Activated B cell treated with CpG ODN at 0.5 μM for 24 hours (primary cell): ENCODE measurements around the gene CSGALNACT2. TPM values are rescaled to one million over a fixed set of nuclear protein-coding genes. Genes with fewer than 3 reads are reported as not detected.

Experiments
- ATAC-seq: fragments of 200-7000 bp; cut with Tn5 transposase; one replicate; pipeline ENCODE4 v1.10.0; 2021; ENCODE audit warnings: low read depth, mild to moderate bottlenecking, moderate library complexity
- CTCF ChIA-PET: fragments of 350-600 bp; sonication (Branson Sonifier 250); formaldehyde crosslinking; loops from one replicate; lab custom pipeline; 2021; ENCODE audit warnings: antibody characterized with exemption; lab: Charles Lee
- POLR2A ChIA-PET: fragments of 350-600 bp; sonication (Branson Sonifier 250); formaldehyde crosslinking; loops from one replicate; lab custom pipeline; 2021; ENCODE audit warnings: antibody characterized with exemption; lab: Charles Lee
- DNase-seq: peaks from one replicate; pipeline ENCODE4 v3.0.0; 2022
- H3K27ac Mint-ChIP-seq: one replicate; pipeline ENCODE4 v1.8.0; 2020; ENCODE audit warnings: mixed read lengths
- H3K27me3 Mint-ChIP-seq: one replicate; pipeline ENCODE4 v1.8.0; 2021; ENCODE audit warnings: mixed read lengths
- H3K36me3 Mint-ChIP-seq: one replicate; pipeline ENCODE4 v1.8.0; 2021; ENCODE audit warnings: low read depth, mixed read lengths
- H3K4me1 Mint-ChIP-seq: one replicate; pipeline ENCODE4 v1.8.0; 2021; ENCODE audit warnings: mixed read lengths
- H3K4me3 Mint-ChIP-seq: one replicate; pipeline ENCODE4 v1.8.0; 2020; ENCODE audit warnings: mild to moderate bottlenecking, mixed read lengths
- H3K9me3 Mint-ChIP-seq: one replicate; pipeline ENCODE4 v1.8.0; 2020; ENCODE audit warnings: mixed read lengths
- intact Hi-C: fragments of 100-400 bp; cut with micrococcal nuclease; formaldehyde crosslinking; loops from one replicate; pipeline ENCODE4 v1.15.1; 2024
- total RNA-seq: library from RNA; stranded (reverse); gene quantifications from 2 replicates; pipeline ENCODE4 v1.2.3, GENCODE V29; 2022
- TF ChIP-seq, protein P1 (sequence below): fragments of 200-600 bp; IDR thresholded peaks from one replicate; pipeline ENCODE4 v1.8.0; 2022; ENCODE audit warnings: antibody characterized with exemption, mild to moderate bottlenecking

Gene CSGALNACT2
- total RNA-seq, 1 donor from 2014 or later: 17.4 TPM

DNA sequence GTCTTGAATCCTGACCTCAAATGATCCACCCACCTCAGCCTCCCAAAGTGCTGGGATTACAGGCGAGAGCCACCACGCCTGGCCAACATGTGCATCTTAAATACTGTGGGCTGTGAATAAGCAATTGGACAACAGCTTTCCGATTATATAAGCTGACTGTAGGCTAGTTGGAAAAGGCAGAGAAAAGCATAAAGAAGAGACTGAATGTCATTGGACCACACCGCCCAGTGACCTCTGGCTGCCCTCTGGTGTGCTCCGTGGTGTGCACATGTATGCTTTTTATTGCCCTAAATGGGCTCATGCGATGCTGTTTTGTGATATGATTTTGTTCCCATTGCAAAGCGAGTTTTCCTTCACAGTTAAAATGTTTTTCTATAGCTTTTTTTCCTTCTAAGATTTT, 15.4 kb upstream of the CSGALNACT2 start:
- no peak for ATAC-seq
- Mint-ChIP-seq H3K4me3 (no peak overlapping the region), H3K4me1 (peaks cover 65% of the 10 kb centered on the region), H3K27ac (no peak overlapping the region), H3K36me3 (no peaks in the 10 kb centered on the region), H3K27me3 (no peaks in the 10 kb centered on the region), H3K9me3 (no peaks in the 10 kb centered on the region)
- TF ChIP-seq, protein P1, sequence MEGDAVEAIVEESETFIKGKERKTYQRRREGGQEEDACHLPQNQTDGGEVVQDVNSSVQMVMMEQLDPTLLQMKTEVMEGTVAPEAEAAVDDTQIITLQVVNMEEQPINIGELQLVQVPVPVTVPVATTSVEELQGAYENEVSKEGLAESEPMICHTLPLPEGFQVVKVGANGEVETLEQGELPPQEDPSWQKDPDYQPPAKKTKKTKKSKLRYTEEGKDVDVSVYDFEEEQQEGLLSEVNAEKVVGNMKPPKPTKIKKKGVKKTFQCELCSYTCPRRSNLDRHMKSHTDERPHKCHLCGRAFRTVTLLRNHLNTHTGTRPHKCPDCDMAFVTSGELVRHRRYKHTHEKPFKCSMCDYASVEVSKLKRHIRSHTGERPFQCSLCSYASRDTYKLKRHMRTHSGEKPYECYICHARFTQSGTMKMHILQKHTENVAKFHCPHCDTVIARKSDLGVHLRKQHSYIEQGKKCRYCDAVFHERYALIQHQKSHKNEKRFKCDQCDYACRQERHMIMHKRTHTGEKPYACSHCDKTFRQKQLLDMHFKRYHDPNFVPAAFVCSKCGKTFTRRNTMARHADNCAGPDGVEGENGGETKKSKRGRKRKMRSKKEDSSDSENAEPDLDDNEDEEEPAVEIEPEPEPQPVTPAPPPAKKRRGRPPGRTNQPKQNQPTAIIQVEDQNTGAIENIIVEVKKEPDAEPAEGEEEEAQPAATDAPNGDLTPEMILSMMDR: no peak
- ChIA-PET POLR2A (interaction anchor here (1.5 to 6.1 kb wide), 2 partner anchors 16 to 329 kb away, joined by 5 to 67 read pairs; partner anchors contain the start of gene CSGALNACT2), CTCF (interaction anchor here (0.8 to 1.0 kb wide), 2 partner anchors 11 to 16 kb away, joined by 3 read pairs; partner anchors contain the start of gene CSGALNACT2)
- intact Hi-C loops: no loop called here
- DNase-seq: no peak

DNA sequence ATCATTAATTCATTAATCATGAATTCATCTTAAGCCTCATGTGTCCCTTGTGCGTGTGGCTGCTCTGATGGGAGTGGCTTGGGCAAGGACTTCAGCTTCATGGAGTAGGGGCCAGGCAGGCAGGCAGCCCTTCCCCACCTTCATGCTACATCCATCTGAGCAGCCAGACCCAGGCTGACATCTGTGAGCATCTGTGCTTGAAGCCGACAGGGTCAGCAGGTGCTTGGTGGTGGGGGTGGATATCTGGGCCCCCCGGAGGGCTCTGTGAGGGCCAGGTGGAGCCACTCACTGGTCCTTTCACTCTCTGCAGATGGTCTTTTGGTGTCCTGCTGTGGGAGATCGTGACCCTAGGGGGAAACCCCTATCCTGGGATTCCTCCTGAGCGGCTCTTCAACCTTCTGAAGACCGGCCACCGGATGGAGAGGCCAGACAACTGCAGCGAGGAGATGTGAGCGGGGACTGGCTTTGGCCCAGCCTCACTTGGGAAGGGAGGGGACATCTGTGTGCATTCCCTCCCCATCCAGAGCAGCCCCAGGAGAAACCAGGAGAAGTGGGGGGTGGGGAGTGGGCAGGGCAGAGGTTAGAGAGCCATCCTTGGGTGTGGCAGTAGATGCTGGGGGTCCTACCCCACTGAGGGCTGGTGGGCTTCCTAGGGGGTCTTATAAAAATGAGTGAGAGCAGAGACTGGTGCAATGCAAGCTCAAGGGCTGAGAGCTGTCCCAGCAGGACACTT, 14.7 kb upstream of the CSGALNACT2 start:
- TF ChIP-seq, protein P1: no peak
- ATAC-seq: no peak
- no peak overlapping the region for H3K27ac Mint-ChIP-seq
- H3K36me3 Mint-ChIP-seq: no peaks in the 10 kb centered on the region
- H3K27me3 Mint-ChIP-seq: no peaks in the 10 kb centered on the region
- no peak for DNase-seq
- ChIA-PET CTCF (no interaction called here), POLR2A (interaction anchor here (6.1 kb wide), 1 partner anchor 15 kb away, joined by 67 read pairs; the partner anchor contains the start of gene CSGALNACT2)
- intact Hi-C loops: no loop called here
- H3K4me3 Mint-ChIP-seq: no peak overlapping the region
- H3K4me1 Mint-ChIP-seq: peaks cover 68% of the 10 kb centered on the region
- H3K9me3 Mint-ChIP-seq: no peaks in the 10 kb centered on the region

DNA sequence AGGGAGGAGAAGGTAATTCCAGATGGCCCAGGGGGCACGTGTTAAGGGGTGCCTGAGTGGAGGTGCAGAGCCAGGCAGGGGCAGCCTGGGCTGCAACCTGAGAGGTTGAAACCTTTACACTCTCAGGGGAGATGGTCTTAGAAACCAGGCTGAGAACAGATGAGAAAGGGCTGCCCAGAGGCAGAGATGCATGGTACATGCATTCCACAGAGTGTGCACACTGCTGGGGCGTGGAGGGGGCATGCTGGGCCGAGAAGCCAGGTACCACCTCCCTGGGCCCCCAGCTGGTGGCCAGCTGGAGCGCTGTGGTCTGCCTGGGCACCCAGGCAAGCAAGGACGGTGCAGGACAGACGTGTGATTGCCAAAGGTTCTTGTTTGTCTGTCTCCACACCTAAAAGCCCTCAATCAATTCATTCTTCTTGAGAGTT, 14.1 kb upstream of the CSGALNACT2 start:
- H3K27ac Mint-ChIP-seq: no peak overlapping the region
- ChIA-PET CTCF (no interaction called here), POLR2A (interaction anchor here (6.1 kb wide), 1 partner anchor 15 kb away, joined by 67 read pairs; the partner anchor contains the start of gene CSGALNACT2)
- ATAC-seq: no peak
- peaks cover 72% of the 10 kb centered on the region for H3K4me1 Mint-ChIP-seq
- no peaks in the 10 kb centered on the region for H3K27me3 Mint-ChIP-seq
- TF ChIP-seq, protein P1: no peak
- DNase-seq: no peak
- intact Hi-C loops: no loop called here
- H3K9me3 Mint-ChIP-seq: no peaks in the 10 kb centered on the region
- no peak overlapping the region for H3K4me3 Mint-ChIP-seq
- no peaks in the 10 kb centered on the region for H3K36me3 Mint-ChIP-seq

DNA sequence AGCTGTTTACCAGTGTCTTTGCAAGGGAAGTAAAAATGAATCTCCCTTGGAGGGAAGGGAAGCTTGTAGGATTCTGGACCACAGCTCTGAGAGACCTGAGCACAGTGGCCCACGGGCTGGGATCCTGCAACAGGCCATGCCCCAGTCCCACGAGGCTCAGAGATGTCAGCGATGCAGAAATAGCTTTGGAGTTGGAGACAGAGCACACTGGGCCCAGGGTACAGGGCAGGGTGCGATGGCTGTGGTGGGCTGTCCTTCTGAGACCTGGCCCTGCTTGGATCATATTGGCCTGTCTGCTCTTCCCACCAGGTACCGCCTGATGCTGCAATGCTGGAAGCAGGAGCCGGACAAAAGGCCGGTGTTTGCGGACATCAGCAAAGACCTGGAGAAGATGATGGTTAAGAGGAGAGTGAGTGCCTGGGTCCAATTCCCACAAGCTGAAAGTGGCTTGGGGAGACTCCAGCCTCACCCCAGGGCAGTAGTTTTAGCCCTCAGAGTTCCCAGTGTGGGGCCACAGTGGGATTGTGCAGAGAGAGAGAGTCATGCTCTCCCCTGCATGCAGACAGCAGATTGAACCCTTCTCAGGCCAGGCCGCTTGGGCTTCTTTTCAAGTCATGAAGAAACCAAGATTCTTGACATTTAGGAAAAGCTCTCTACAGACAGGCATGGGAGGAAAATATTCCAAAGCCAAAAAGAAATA, 13.5 kb upstream of the CSGALNACT2 start:
- ATAC-seq: no peak
- CTCF ChIA-PET: no interaction called here
- no peak overlapping the region for H3K4me3 Mint-ChIP-seq

More for the DNA sequence above, 13.5 kb upstream of the CSGALNACT2 start:
- Mint-ChIP-seq H3K27me3 (no peaks in the 10 kb centered on the region), H3K9me3 (no peaks in the 10 kb centered on the region), H3K27ac (no peak overlapping the region), H3K36me3 (no peaks in the 10 kb centered on the region), H3K4me1 (peaks cover 76% of the 10 kb centered on the region)
- POLR2A ChIA-PET: interaction anchor here (6.1 kb wide), 1 partner anchor 14 kb away, joined by 67 read pairs; the partner anchor contains the start of gene CSGALNACT2
- no peak for DNase-seq
- TF ChIP-seq, protein P1: no peak
- intact Hi-C loops: no loop called here
